HepG2 (cell line): ENCODE results near the gene NOTUM. TPM values are rescaled to one million over a fixed set of nuclear protein-coding genes. Genes with fewer than 3 reads are reported as not detected.

Experiments used
- ARNTL ChIP-seq: sonication (generic); formaldehyde crosslinking; IDR thresholded peaks from 2 replicates; pipeline ENCODE4 v1.4.0; 2020; ENCODE audit warnings: mild to moderate bottlenecking, missing genetic modification reagents
- BHLHE40 ChIP-seq: IDR thresholded peaks from 2 replicates; pipeline ENCODE4 v1.6.1; 2011; ENCODE audit warnings: low read length, improper control_type of control experiment
- DMTF1 ChIP-seq: sonication (generic); formaldehyde crosslinking; IDR thresholded peaks from 2 replicates; pipeline ENCODE4 v1.4.0; 2020; ENCODE audit warnings: mild to moderate bottlenecking, missing genetic modification reagents
- FOXO4 ChIP-seq: sonication (generic); formaldehyde crosslinking; conservative IDR thresholded peaks from 2 replicates; pipeline ENCODE4 v1.8.1; 2023; ENCODE audit warnings: missing genetic modification reagents
- GTF3A ChIP-seq: sonication (generic); formaldehyde crosslinking; conservative IDR thresholded peaks from 2 replicates; pipeline ENCODE4 v1.4.0; 2020; ENCODE audit warnings: mild to moderate bottlenecking, missing genetic modification reagents
- MIER3 ChIP-seq: IDR thresholded peaks from 2 replicates; pipeline ENCODE4 v1.6.1; 2016; ENCODE audit warnings: missing compliant biosample characterization, borderline replicate concordance
- NKX3-1 ChIP-seq: sonication (generic); formaldehyde crosslinking; IDR thresholded peaks from 2 replicates; pipeline ENCODE4 v1.5.0; 2020; ENCODE audit warnings: missing genetic modification reagents
- PAWR ChIP-seq: sonication (generic); formaldehyde crosslinking; IDR thresholded peaks from 2 replicates; pipeline ENCODE4 v1.4.0; 2020; ENCODE audit warnings: missing genetic modification reagents, mild to moderate bottlenecking, borderline replicate concordance
- XBP1 ChIP-seq: sonication (generic); formaldehyde crosslinking; IDR thresholded peaks from 2 replicates; pipeline ENCODE4 v1.5.0; 2020; ENCODE audit warnings: missing genetic modification reagents
- ZBTB26 ChIP-seq: IDR thresholded peaks from 2 replicates; pipeline ENCODE4 v1.6.1; 2016; ENCODE audit warnings: missing compliant biosample characterization, missing genetic modification reagents, borderline replicate concordance
- ZNF10 ChIP-seq: sonication (generic); formaldehyde crosslinking; IDR thresholded peaks from 2 replicates; pipeline ENCODE4 v1.4.0; 2020; ENCODE audit warnings: mild to moderate bottlenecking, low read depth, missing genetic modification reagents, borderline replicate concordance
- ZNF281 ChIP-seq: sonication (generic); formaldehyde crosslinking; IDR thresholded peaks from 2 replicates; pipeline ENCODE4 v1.4.0; 2020; ENCODE audit warnings: missing genetic modification reagents, borderline replicate concordance
- polyA plus RNA-seq, 8 experiments: library from polyadenylated mRNA; depleted of rRNA in 3 of 8; stranded (reverse) in 7 of 8; unstranded in 1 of 8; fragments of >200 nt; fragmentation: Illumina TruSeq in 4 of 8; extraction: Trizol in 4 of 8; gene quantifications; 2 replicates each; pipeline versions ENCODE4 v1.2.1 to v1.2.3, GENCODE V29; 2011 to 2016; ENCODE audit warnings: low read depth in 4 of 8, missing spikeins in 1 of 8, mixed read lengths in 1 of 8; ENCODE audit not compliant: insufficient read depth in 1 of 8
- total RNA-seq, 5 experiments: library from RNA; depleted of rRNA; stranded (reverse); fragments of >200 nt; fragmentation: Illumina TruSeq; extraction: Trizol; gene quantifications; 2 replicates each; pipeline ENCODE4 v1.2.3, GENCODE V29; 2016; ENCODE audit warnings: low read depth in 1 of 5

NOTUM gene
- total and polyA plus RNA-seq, 2 of the 13 experiments (the other 11 are each of a cell fraction or from before 2014, with no cell fraction given), result 150 to 160 TPM

- peak; percentile 12; the same call in 1 of the 2 replicates for TF ChIP-seq ZNF281 (CRISPR knock-in tag)
- peak; percentile 89 for TF ChIP-seq GTF3A (CRISPR knock-in tag)
- peak; percentile 51; the same call in 1 of the 2 replicates for TF ChIP-seq BHLHE40
- TF ChIP-seq FOXO4, result no peak
- no peak for TF ChIP-seq MIER3 (CRISPR knock-in tag)
- TF ChIP-seq PAWR (CRISPR knock-in tag), result no peak
- TF ChIP-seq ARNTL (CRISPR knock-in tag), result peak; percentile 18; the same call in 1 of the 2 replicates
- no peak for TF ChIP-seq DMTF1 (CRISPR knock-in tag)
- no peak for TF ChIP-seq XBP1 (CRISPR knock-in tag)
- TF ChIP-seq ZNF10, result no peak
- TF ChIP-seq NKX3-1, result no peak; the same call in 1 of the 2 replicates
- TF ChIP-seq ZBTB26, result peak; percentile 41; the same call in 1 of the 2 replicates
These were observed 33.0 kb upstream of the NOTUM start (continued) for GRCh38 chr17:81993729-81994592.
